PFSK-1 (cell line): Measurements from ENCODE around the gene MCHR1.

Experiments
- POLR2AphosphoS5 ChIP-seq: IDR thresholded peaks from 2 replicates; pipeline ENCODE4 v1.6.1; 2012; ENCODE audit warnings: low read depth, mild to moderate bottlenecking, control low read depth, low read length, moderate library complexity
- SIN3A ChIP-seq: IDR thresholded peaks from 2 replicates; pipeline ENCODE4 v1.6.1; 2012; ENCODE audit warnings: mild to moderate bottlenecking, low read length, moderate library complexity, borderline replicate concordance; ENCODE audit not compliant: insufficient read depth
- TF ChIP-seq, protein P1 (sequence below), 2 experiments: IDR thresholded peaks; 2 replicates each; pipeline versions ENCODE4 v1.6.1 to v1.8.0; 2011 to 2012; ENCODE audit warnings: low read depth in 2 of 2, low read length in 2 of 2, control low read depth in 1 of 2, inconsistent platforms in 1 of 2, mild to moderate bottlenecking in 1 of 2, moderate library complexity in 1 of 2; ENCODE audit not compliant: insufficient read depth in 1 of 2

DNA sequence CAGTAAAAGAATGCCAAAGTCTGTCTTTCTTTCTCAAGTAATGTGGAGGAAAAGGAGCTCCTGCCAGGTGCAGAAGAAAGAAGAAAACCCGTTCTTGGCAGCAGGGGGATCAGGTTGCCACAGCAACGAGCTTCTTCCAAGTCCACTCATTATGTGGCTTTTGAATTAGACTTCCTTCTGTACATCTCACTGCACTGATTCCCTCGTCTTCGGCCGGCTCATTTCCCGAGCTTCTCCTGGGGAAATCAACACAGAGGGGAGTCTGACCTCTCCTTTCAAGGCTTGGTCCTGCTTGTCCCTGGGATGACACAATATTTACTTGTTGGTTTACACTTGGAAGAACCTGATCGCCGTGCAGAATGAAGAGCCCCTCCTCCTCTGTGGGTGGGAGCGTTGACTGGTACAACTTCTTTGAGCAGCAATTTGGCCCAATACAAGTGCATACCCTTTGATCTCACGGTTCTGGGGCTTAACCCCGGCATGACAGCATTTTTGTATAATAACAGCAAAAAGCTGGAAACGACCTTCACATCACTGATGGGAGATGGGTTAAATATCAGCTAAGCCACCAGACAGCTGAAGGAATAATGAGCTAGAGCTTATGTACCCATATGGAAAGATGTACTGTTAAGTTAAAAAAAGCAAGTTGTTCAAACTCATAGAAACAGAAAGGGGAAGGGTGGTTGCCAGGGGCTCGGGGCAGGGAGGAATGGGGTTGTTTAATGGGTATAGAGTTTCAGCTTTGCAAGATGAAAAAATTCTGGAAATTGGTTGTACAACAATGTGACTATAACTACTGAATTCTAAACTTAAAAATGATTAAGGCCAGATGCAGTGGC, 35.4 kb downstream of the MCHR1 start:
- TF ChIP-seq POLR2AphosphoS5: no peak
- TF ChIP-seq, protein P1, sequence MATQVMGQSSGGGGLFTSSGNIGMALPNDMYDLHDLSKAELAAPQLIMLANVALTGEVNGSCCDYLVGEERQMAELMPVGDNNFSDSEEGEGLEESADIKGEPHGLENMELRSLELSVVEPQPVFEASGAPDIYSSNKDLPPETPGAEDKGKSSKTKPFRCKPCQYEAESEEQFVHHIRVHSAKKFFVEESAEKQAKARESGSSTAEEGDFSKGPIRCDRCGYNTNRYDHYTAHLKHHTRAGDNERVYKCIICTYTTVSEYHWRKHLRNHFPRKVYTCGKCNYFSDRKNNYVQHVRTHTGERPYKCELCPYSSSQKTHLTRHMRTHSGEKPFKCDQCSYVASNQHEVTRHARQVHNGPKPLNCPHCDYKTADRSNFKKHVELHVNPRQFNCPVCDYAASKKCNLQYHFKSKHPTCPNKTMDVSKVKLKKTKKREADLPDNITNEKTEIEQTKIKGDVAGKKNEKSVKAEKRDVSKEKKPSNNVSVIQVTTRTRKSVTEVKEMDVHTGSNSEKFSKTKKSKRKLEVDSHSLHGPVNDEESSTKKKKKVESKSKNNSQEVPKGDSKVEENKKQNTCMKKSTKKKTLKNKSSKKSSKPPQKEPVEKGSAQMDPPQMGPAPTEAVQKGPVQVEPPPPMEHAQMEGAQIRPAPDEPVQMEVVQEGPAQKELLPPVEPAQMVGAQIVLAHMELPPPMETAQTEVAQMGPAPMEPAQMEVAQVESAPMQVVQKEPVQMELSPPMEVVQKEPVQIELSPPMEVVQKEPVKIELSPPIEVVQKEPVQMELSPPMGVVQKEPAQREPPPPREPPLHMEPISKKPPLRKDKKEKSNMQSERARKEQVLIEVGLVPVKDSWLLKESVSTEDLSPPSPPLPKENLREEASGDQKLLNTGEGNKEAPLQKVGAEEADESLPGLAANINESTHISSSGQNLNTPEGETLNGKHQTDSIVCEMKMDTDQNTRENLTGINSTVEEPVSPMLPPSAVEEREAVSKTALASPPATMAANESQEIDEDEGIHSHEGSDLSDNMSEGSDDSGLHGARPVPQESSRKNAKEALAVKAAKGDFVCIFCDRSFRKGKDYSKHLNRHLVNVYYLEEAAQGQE (IDR thresholded peaks at IDR 0.05; ENCODE audit: insufficient read depth in 1 of 2, low read depth in 2 of 2, low read length in 2 of 2): no peak
- TF ChIP-seq SIN3A: no peak
